HepG2 (cell line): ENCODE results near the gene LST1. TPM values are rescaled to one million over a fixed set of nuclear protein-coding genes. Genes with fewer than 3 reads are reported as not detected.

Experiments
- AFF4 ChIP-seq: sonication (generic); formaldehyde crosslinking; IDR thresholded peaks from 2 replicates; pipeline ENCODE4 v1.4.0; 2020; ENCODE audit warnings: missing genetic modification reagents
- BRF2 ChIP-seq: sonication (generic); formaldehyde crosslinking; IDR thresholded peaks from 2 replicates; pipeline ENCODE4 v1.8.1; 2022; ENCODE audit warnings: mild to moderate bottlenecking, missing genetic modification reagents
- CBFB ChIP-seq: sonication (generic); formaldehyde crosslinking; IDR thresholded peaks from 2 replicates; pipeline ENCODE4 v1.4.0; 2020; ENCODE audit warnings: missing genetic modification reagents
- CCDC6 ChIP-seq: sonication (generic); formaldehyde crosslinking; IDR thresholded peaks from 2 replicates; pipeline ENCODE4 v1.8.1; 2022; ENCODE audit warnings: mild to moderate bottlenecking, missing genetic modification reagents, moderate library complexity
- KDM6A ChIP-seq: IDR thresholded peaks from 2 replicates; pipeline ENCODE4 v1.6.1; 2016; ENCODE audit warnings: low read depth
- MTF1 ChIP-seq: sonication (generic); formaldehyde crosslinking; IDR thresholded peaks from 2 replicates; pipeline ENCODE4 v1.5.0; 2020; ENCODE audit warnings: missing genetic modification reagents
- NFYC ChIP-seq: IDR thresholded peaks from 2 replicates; pipeline ENCODE4 v1.6.1; 2016; ENCODE audit warnings: missing genetic modification reagents, missing compliant biosample characterization
- PAX8 ChIP-seq: sonication (generic); formaldehyde crosslinking; IDR thresholded peaks from 2 replicates; pipeline ENCODE4 v1.8.0; 2022; ENCODE audit warnings: mild to moderate bottlenecking, missing genetic modification reagents, borderline replicate concordance
- PRDM4 ChIP-seq: sonication (generic); formaldehyde crosslinking; IDR thresholded peaks from 2 replicates; pipeline ENCODE4 v1.9.0; 2021; ENCODE audit warnings: missing genetic modification reagents, borderline replicate concordance
- RAD21 ChIP-seq: fragments of 450-650 bp; formaldehyde crosslinking; IDR thresholded peaks from 2 replicates; pipeline ENCODE4 v1.5.0; 2020; ENCODE audit warnings: mild to moderate bottlenecking
- XRCC5 ChIP-seq: fragments of 200-400 bp; formaldehyde crosslinking; optimal IDR thresholded peaks from 2 replicates; pipeline ENCODE3; 2017; ENCODE audit warnings: mild to moderate bottlenecking, low read length
- ZNF24 ChIP-seq: fragments of 450-650 bp; IDR thresholded peaks from 2 replicates; pipeline ENCODE4 v1.6.1; 2017; ENCODE audit warnings: antibody characterized with exemption, mild to moderate bottlenecking
- ZNF30 ChIP-seq: sonication (generic); formaldehyde crosslinking; IDR thresholded peaks from 2 replicates; pipeline ENCODE4 v1.5.0; 2020; ENCODE audit warnings: mild to moderate bottlenecking, missing genetic modification reagents
- ZNF431 ChIP-seq: sonication (generic); formaldehyde crosslinking; IDR thresholded peaks from 2 replicates; pipeline ENCODE4 v1.9.0; 2022; ENCODE audit warnings: missing genetic modification reagents, low read depth, mild to moderate bottlenecking, borderline replicate concordance
- ZNF580 ChIP-seq: IDR thresholded peaks from 2 replicates; pipeline ENCODE4 v1.6.1; 2016; ENCODE audit warnings: low read depth, borderline replicate concordance
- ZNF850 ChIP-seq: sonication (generic); formaldehyde crosslinking; conservative IDR thresholded peaks from 2 replicates; pipeline ENCODE4 v1.9.0; 2021; ENCODE audit warnings: mild to moderate bottlenecking, missing genetic modification reagents
- polyA plus RNA-seq, 8 experiments: library from polyadenylated mRNA; depleted of rRNA in 3 of 8; stranded (reverse) in 7 of 8; unstranded in 1 of 8; fragments of >200 nt; fragmentation: Illumina TruSeq in 4 of 8; extraction: Trizol in 4 of 8; gene quantifications; 2 replicates each; pipeline versions ENCODE4 v1.2.1 to v1.2.3, GENCODE V29; 2011 to 2016; ENCODE audit warnings: low read depth in 4 of 8, missing spikeins in 1 of 8, mixed read lengths in 1 of 8; ENCODE audit not compliant: insufficient read depth in 1 of 8
- total RNA-seq, 5 experiments: library from RNA; depleted of rRNA; stranded (reverse); fragments of >200 nt; fragmentation: Illumina TruSeq; extraction: Trizol; gene quantifications; 2 replicates each; pipeline ENCODE4 v1.2.3, GENCODE V29; 2016; ENCODE audit warnings: low read depth in 1 of 5

The LST1 gene
- total and polyA plus RNA-seq, 2 of the 13 experiments (the other 11 are each of a cell fraction or from before 2014, with no cell fraction given) = not detected

GRCh38 chr6:31580807-31581433, 5.2 kb upstream of the LST1 start (continued):
- TF ChIP-seq AFF4 (CRISPR knock-in tag) (no peak), BRF2 (CRISPR knock-in tag) (0 out of 2 replicates have a peak, but pooled peaks have one; percentile 34), PRDM4 (CRISPR knock-in tag) (0 out of 2 replicates have a peak, but pooled peaks have one; percentile 29), KDM6A (CRISPR knock-in tag) (no peak), ZNF24 (no peak), CCDC6 (CRISPR knock-in tag) (no peak; the same call in 1 of the 2 replicates), PAX8 (CRISPR knock-in tag) (no peak), XRCC5 (peak; percentile 97), CBFB (CRISPR knock-in tag) (peak; percentile 68; the same call in 1 of the 2 replicates), NFYC (no peak), ZNF431 (CRISPR knock-in tag) (no peak), RAD21 (CRISPR knock-in tag) (peak; percentile 90), ZNF30 (peak; percentile 81; the same call in 1 of the 2 replicates), ZNF580 (CRISPR knock-in tag) (peak; percentile 83), MTF1 (no peak), ZNF850 (CRISPR knock-in tag) (0 out of 2 replicates have a peak, but pooled peaks have one; percentile 16)
